Endothelial cell of umbilical vein (primary cell): ENCODE measurements around the gene INO80B. TPM values are rescaled to one million over a fixed set of nuclear protein-coding genes. Genes with fewer than 3 reads are reported as not detected.
"Not testable (repeated sequence)": the region's sequence is repeated elsewhere in the genome, so short reads cannot be mapped to it uniquely, and the experiment has no call there.

Experiments
- BruUV-seq: library from RNA; stranded (reverse); fragments of 400-500 nt; replicated peaks from 2 replicates; lab custom pipeline; 2021; lab: Mats Ljungman, UMichigan
- CTCF ChIA-PET: fragments of 300-600, 350-600 bp; sonication (Branson Sonifier 250); formaldehyde crosslinking; loops from one replicate; lab custom pipeline; 2021; ENCODE audit warnings: antibody characterized with exemption, inconsistent platforms; lab: Charles Lee
- POLR2A ChIA-PET: fragments of 300-600, 350-600 bp; sonication (Branson Sonifier 250); formaldehyde crosslinking; loops from one replicate; lab custom pipeline; 2021; ENCODE audit warnings: antibody characterized with exemption, inconsistent platforms; lab: Charles Lee
- DNase-seq: peaks from one replicate; pipeline ENCODE4 v3.0.0-alpha.2; 2011; ENCODE audit warnings: low read depth, low spot score
- FAIRE-seq: peaks from 2 replicates; lab custom pipeline; 2011; peaks lifted over from hg19 to GRCh38; lab: Jason Lieb, UNC
- H2AFZ ChIP-seq: 2 replicates; pipeline ENCODE4 v1.6.0; 2012; ENCODE audit warnings: low read depth, low read length, control low read depth, inconsistent platforms
- H3K27ac ChIP-seq: 2 replicates; pipeline ENCODE4 v1.5.1; 2011; ENCODE audit warnings: low read depth, mild to moderate bottlenecking, control low read depth, low read length, moderate library complexity; ENCODE audit not compliant: insufficient read depth
- H3K27me3 ChIP-seq, 2 experiments: 2 replicates each; pipeline versions ENCODE4 v1.6.0 to v1.6.1; 2011; ENCODE audit warnings: low read length in 2 of 2, mixed read lengths in 1 of 2; ENCODE audit not compliant: control insufficient read depth in 2 of 2, insufficient read depth in 2 of 2
- H3K36me3 ChIP-seq, 2 experiments: 2 replicates in 1 of 2; 3 replicates in 1 of 2; pipeline ENCODE4 v1.5.1; 2011; ENCODE audit warnings: low read length in 2 of 2, mild to moderate bottlenecking in 1 of 2, moderate library complexity in 1 of 2; ENCODE audit not compliant: control insufficient read depth in 2 of 2, insufficient read depth in 2 of 2; ENCODE audit errors: extremely low read depth in 1 of 2
- H3K4me1 ChIP-seq: 3 replicates; pipeline ENCODE4 v1.5.1; 2011; ENCODE audit warnings: mild to moderate bottlenecking, low read length; ENCODE audit not compliant: control insufficient read depth, insufficient read depth; ENCODE audit errors: extremely low read depth
- H3K4me2 ChIP-seq: 2 replicates; pipeline ENCODE4 v1.6.1; 2011; ENCODE audit warnings: low read length, control low read depth, mixed read lengths; ENCODE audit not compliant: insufficient read depth
- H3K4me3 ChIP-seq, 3 experiments: fragments of 200-600 bp in 1 of 3; sonication (generic), shearing (Covaris generic) in 1 of 3; replicated peaks in 1 of 3; 2 replicates each; pipeline ENCODE4 v1.5.1; 2011 to 2016; ENCODE audit warnings: control low read depth in 3 of 3, low read length in 3 of 3, mild to moderate bottlenecking in 2 of 3, inconsistent platforms in 1 of 3, low read depth in 1 of 3, moderate library complexity in 1 of 3; ENCODE audit not compliant: insufficient read depth in 1 of 3
- H3K79me2 ChIP-seq: 2 replicates; pipeline ENCODE4 v1.6.0; 2012; ENCODE audit warnings: low read length, inconsistent platforms; ENCODE audit not compliant: control insufficient read depth, insufficient read depth
- H3K9ac ChIP-seq: replicated peaks from 2 replicates; pipeline ENCODE3; 2011; ENCODE audit warnings: low read length, control low read depth; ENCODE audit not compliant: insufficient read depth; ENCODE audit errors: extremely low read depth
- H3K9me1 ChIP-seq: replicated peaks from 3 replicates; pipeline ENCODE4 v1.6.0; 2011; ENCODE audit warnings: mild to moderate bottlenecking, low read length; ENCODE audit not compliant: control insufficient read depth, insufficient read depth; ENCODE audit errors: extremely low read depth
- H3K9me3 ChIP-seq: replicated peaks from 2 replicates; pipeline ENCODE4 v1.5.1; 2012; ENCODE audit warnings: low read length, inconsistent platforms; ENCODE audit not compliant: control insufficient read depth, insufficient read depth
- H4K20me1 ChIP-seq: replicated peaks from 2 replicates; pipeline ENCODE3; 2011; ENCODE audit warnings: mild to moderate bottlenecking, low read length; ENCODE audit not compliant: control insufficient read depth, insufficient read depth; ENCODE audit errors: extremely low read depth
- EZH2 ChIP-seq: IDR thresholded peaks from 2 replicates; pipeline ENCODE4 v1.6.1; 2012; ENCODE audit warnings: borderline replicate concordance, low read depth, mild to moderate bottlenecking, moderate library complexity, low read length, inconsistent platforms; ENCODE audit not compliant: severe bottlenecking
- FOS ChIP-seq: IDR thresholded peaks from 2 replicates; pipeline ENCODE4 v1.6.1; 2011; ENCODE audit warnings: mild to moderate bottlenecking, low read length, moderate library complexity, borderline replicate concordance; ENCODE audit not compliant: insufficient read depth
- GATA2 ChIP-seq: IDR thresholded peaks from 2 replicates; pipeline ENCODE4 v1.7.0; 2011; ENCODE audit warnings: low read depth, mild to moderate bottlenecking, moderate library complexity, mixed read lengths, low read length; ENCODE audit not compliant: insufficient read length, insufficient read depth
- JUN ChIP-seq: IDR thresholded peaks from 2 replicates; pipeline ENCODE4 v1.6.1; 2011; ENCODE audit warnings: borderline replicate concordance, low read depth; ENCODE audit not compliant: insufficient read length, insufficient read depth
- MYC ChIP-seq: IDR thresholded peaks from one replicate; pipeline ENCODE4 v1.6.1; 2011; ENCODE audit warnings: mild to moderate bottlenecking, low read depth, low read length
- POLR2A ChIP-seq: IDR thresholded peaks from 2 replicates; pipeline ENCODE4 v1.6.1; 2012; ENCODE audit warnings: low read depth, mild to moderate bottlenecking, control low read depth, low read length
- POLR2AphosphoS5 ChIP-seq: IDR thresholded peaks from 2 replicates; pipeline ENCODE4 v1.6.1; 2012; ENCODE audit warnings: low read depth, mild to moderate bottlenecking, control low read depth, low read length, moderate library complexity; ENCODE audit not compliant: insufficient read depth
- dilution Hi-C: fragments of 300-500 bp; cut with MboI; formaldehyde crosslinking; loops from one replicate; pipeline ENCODE4 v1.15.0; 2019; ENCODE audit warnings: low sequenced_read_pairs; ENCODE audit not compliant: extremely low pct_ligation_motif_present
- intact Hi-C: fragments of 100-400 bp; cut with micrococcal nuclease; formaldehyde crosslinking; loops from one replicate; pipeline ENCODE4 v1.10.0; 2022
- polyA plus RNA-seq, 4 experiments: library from polyadenylated mRNA; depleted of rRNA in 3 of 4; stranded (reverse) in 3 of 4; unstranded in 1 of 4; fragments of >200 nt; gene quantifications; 2 replicates each; pipeline versions ENCODE4 v1.2.1 to v1.2.3, GENCODE V29; 2011 to 2012; ENCODE audit warnings: missing spikeins in 1 of 4
- total RNA-seq: library from RNA; stranded (reverse); gene quantifications from 2 replicates; pipeline ENCODE4 v1.2.3, GENCODE V29; 2021

Gene INO80B
- total and polyA plus RNA-seq, 2 donors (not counting 3 experiments of a cell fraction or from before 2014, with no cell fraction given), result 15.1 to 24.2 TPM

DNA sequence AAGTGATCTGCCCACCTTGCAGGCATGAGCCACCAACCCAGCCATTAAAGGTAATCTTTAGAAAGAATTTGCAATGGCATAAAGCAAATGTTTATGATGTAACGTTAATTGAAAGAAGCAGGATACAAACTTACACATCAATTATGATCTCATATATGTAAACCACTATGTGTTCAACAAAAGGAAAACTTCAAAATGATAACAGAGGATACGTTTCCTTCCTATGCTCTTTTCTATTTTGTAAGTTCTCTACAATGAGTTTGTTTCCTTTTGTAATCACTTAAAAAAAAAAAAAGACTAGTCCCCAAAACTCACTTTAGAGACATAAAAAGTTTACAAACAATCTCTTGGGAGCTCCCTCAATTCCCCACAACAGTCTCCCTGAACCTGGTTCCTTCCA is 34.9 kb upstream of the INO80B start:
- Histone ChIP-seq H3K4me1 (peaks cover 15% of the 10 kb centered on the region), H3K9me3 (no peaks in the 10 kb centered on the region), H3K27me3 (peaks cover 21 to 24% of the 10 kb centered on the region in 2 experiments), H4K20me1 (no peaks in the 10 kb centered on the region), H3K9ac (no peak overlapping the region), H3K27ac (no peak overlapping the region), H3K79me2 (no peaks in the 10 kb centered on the region), H3K36me3 (no peaks in the 10 kb centered on the region), H3K4me3 (no peak overlapping the region), H2AFZ (no peak overlapping the region), H3K9me1 (no peaks in the 10 kb centered on the region), H3K4me2 (no peak overlapping the region)
- ChIA-PET POLR2A (no interaction called here), CTCF (interaction anchor here (0.7 to 2.2 kb wide), 2 partner anchors 28 to 45 kb away, joined by 4 to 7 read pairs; partner anchors contain the start of gene MOGS)
- dilution Hi-C loops (no loop called here), intact Hi-C loops (no loop called here)
- no peak for DNase-seq
- FAIRE-seq, result no peak
- TF ChIP-seq EZH2 (no peak), FOS (no peak), POLR2A (no peak), MYC (no peak), JUN (no peak), POLR2AphosphoS5 (no peak), GATA2 (no peak)
- BruUV-seq, result no TSS peak

DNA sequence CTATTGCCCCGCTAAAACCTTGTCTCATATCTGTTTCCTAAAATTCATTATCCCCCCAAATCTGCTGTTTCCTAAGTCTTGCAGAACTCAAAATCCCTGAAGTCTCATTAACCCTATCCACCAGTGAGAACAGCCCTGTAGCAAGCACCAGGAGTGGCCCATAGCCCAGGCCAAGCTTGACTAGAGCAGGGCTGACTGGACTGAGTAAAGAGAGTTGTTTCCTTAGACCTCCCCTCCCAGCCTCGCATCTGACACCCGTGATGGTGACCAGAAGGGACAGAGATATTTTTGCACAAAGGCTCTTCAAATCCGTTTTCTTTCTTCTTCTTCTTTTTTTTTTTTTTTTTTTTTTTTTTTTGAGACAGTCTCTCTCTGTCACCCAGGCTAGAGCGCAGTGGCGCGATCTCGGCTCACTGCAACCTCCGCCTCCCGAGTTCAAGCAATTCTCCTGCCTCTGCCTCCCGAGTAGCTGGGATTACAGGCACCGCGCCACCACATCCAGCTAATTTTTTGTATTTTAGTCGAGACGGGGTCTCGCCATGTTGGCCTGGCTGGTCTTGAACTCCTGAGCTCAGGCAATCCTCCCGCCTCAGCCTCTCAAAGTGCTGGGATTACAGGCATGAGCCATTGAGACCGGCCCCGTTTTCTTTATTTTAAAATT is 34.3 kb upstream of the INO80B start:
- H3K36me3 ChIP-seq, H3K9ac ChIP-seq, H3K27ac ChIP-seq, H3K79me2 ChIP-seq, FAIRE-seq, H3K9me1 ChIP-seq, dilution Hi-C loops, H3K4me3 ChIP-seq, H4K20me1 ChIP-seq, POLR2A ChIA-PET, BruUV-seq, DNase-seq, H3K9me3 ChIP-seq, H2AFZ ChIP-seq, H3K4me2 ChIP-seq: not testable (repeated sequence)
- Histone ChIP-seq H3K27me3 (peaks cover 15 to 19% of the 10 kb centered on the region in 2 experiments), H3K4me1 (peaks cover 11% of the 10 kb centered on the region)
- CTCF ChIA-PET, result interaction anchor here (0.7 to 2.2 kb wide), 2 partner anchors 29 to 45 kb away, joined by 4 to 7 read pairs; partner anchors contain the start of gene MOGS
- intact Hi-C loops, result loop anchor here (1.0 kb wide), 2 partner anchors 20 to 34 kb away; no protein-coding TSS in a partner anchor
